Stimulated activated CD8-positive, alpha-beta memory T cell treated with anti-CD3 and anti-CD28 coated beads, Interleukin-7, amount 100 ng/mL, for 24 hours (primary cell): ENCODE results near the gene TENM3.

Source experiments
- DNase-seq: peaks from one replicate; pipeline ENCODE4 v3.0.0-alpha.2; 2020; ENCODE audit warnings: low read depth

The TENM3 gene

DNA sequence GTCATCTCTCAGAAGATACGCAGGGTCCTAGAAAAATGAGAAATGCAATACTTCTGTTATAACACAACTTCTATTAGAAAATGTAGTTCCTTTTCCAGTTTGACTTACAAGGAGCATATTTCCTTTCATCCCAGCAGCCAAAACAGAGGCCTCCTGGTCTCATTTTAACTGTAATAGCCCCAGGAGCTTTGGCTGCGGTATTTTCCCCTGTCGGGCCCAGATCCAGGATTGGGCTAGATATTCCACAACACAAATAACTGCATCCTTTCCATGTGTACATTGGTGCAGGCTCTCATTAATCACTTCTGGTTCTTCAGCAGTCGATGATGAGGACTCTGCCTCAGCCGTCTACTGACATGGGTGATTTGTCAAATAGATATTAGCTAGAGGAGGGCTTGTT lies 166.1 kb downstream of the TENM3 start:
- no peak for DNase-seq

- DNase-seq: no peak
These were observed 168.2 kb downstream of the TENM3 start for GRCh38 chr4:182411391-182411790.

DNA sequence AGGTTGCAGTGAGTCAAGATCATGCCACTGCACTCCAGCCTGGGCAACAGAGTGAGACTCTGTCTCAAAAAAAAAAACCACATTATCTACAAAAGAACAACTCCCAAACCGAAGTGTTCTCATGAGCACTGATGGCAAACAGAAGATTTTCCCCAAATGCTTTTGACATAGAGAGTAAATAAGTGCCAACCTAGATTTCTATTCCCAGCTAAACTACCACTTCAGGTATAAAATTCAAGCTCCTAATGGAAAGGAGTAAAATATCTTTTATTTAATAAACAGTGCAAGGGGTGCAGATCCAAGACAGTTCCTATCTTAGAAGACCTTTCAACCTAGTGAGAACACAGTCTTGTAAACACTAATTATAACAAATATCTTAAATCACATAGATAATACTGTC lies 170.3 kb downstream of the TENM3 start:
- DNase-seq: no peak

- no peak for DNase-seq
These were observed 171.9 kb downstream of the TENM3 start for GRCh38 chr4:182415116-182415515.

GRCh38 chr4:182416067-182416466 lies 172.9 kb downstream of the TENM3 start:
- no peak for DNase-seq

GRCh38 chr4:182418054-182418734 lies 175.0 kb downstream of the TENM3 start:
- no peak for DNase-seq

- DNase-seq: no peak
These were observed 177.0 kb downstream of the TENM3 start for GRCh38 chr4:182420189-182420588.

DNA sequence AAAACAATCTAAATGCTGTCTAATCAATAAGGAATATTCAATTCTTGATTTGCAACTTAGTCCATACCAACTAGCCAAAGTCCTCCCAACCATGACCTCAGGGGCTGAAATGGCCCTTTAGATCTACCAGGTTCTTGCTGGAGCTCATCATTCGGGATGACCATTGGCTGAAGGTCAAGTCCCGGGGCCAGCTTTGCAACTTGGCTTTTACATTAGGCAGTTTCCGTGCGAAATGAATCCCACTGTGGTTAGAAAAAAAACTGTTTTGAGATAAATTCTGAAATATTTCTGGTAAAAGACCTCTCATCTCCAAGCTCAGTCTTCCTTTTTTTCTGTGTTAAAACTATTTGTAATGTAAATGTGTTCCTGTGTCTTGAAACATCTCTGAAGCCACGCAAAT lies 178.6 kb downstream of the TENM3 start:
- DNase-seq: no peak

DNA sequence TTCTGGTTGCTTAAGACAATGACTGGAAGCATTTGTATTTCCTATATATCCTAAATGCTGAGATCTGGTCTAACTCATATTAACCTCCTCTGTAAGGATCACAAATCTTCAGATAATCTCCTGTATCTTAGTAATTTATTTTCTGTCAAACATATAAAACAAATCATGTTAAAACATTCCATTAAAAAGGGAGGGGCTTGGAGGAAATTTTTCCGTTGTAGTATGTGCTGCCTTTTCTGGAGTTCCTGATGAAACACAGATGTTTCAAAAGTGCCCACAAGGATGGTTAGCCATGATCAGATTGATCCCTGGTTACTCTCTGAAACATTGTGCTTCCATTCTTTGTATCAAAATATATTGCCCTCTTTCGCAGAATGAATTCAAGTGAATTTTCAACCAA lies 182.1 kb downstream of the TENM3 start:
- DNase-seq: no peak

GRCh38 chr4:182426901-182427300 lies 183.7 kb downstream of the TENM3 start:
- DNase-seq: no peak

DNA sequence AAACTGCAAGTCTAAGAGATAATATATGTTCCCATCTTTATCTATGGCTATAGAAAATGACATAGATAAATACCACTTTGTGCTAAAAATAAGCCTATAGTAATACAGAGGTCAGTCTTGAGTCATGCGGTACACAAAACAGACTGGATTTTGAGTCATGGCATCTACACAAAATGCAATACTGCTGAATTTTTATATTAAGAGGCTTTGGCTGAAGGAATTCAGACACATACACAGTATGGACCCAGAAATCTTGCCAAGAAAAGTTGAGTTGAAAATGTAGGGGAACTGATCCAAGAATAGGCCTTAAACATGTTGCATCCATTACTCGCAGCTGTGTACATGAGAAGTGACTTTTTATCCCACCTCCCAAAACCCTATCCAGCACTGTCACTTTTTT lies 184.4 kb downstream of the TENM3 start:
- no peak for DNase-seq

DNA sequence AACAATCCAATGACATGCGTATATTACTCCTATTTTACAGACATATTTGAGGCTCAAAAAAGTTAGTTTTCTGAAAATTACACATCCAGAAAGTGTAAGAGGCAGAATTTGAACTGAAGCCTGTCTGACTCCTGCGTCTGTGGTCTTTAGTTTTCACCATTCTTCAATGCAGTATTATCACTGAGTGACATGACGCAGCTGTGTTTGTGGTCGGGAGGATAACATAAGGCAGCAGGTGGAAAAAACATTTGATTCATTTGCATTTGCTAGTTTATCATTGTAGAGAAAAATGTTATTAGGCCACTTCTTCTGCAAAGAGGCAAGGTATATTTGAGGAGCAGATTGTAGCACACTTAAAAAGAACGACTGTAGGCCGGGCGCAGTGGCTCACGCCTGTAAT lies 186.7 kb downstream of the TENM3 start:
- DNase-seq: no peak

DNA sequence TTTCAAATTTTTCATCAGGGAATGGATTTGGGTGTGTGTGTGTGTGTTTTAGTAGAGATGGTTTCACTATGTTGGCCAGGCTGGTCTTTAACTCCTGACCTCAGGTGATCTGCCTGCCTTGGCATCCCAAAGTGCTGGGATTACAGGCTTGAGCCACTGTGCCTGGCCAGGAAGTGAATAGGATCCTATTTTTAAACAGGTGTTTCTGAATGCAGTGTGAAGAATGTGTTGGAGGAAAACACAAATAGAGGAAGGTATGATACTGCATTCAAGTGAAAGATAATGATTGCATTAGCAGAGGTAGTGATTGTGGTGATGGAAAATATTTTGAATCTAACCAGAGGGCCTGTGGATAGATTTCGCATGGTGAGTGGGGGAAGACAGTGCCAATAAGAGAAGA lies 189.6 kb downstream of the TENM3 start:
- DNase-seq: no peak

- no peak for DNase-seq
These were observed 191.5 kb downstream of the TENM3 start for GRCh38 chr4:182434720-182435119.

GRCh38 chr4:182435401-182435800 lies 192.2 kb downstream of the TENM3 start:
- no peak for DNase-seq

DNA sequence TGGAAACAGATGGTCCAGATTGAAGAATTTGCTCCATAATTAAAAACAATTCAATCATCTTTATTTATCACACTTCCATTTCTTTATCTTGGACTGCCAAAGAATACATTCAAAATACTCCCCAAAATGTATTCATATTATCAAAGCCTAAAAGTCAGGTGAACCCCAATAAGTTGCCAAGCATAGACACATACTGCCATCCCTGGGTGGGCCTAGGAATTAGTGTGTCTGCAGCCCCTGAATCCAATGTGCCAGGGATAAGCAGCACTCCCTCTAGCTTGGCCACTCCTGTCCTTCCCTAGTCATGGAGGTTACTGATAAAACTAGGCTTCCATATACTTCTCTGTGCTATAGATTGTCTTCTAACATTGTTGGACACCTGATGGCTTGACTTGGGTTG lies 199.9 kb downstream of the TENM3 start:
- no peak for DNase-seq

DNA sequence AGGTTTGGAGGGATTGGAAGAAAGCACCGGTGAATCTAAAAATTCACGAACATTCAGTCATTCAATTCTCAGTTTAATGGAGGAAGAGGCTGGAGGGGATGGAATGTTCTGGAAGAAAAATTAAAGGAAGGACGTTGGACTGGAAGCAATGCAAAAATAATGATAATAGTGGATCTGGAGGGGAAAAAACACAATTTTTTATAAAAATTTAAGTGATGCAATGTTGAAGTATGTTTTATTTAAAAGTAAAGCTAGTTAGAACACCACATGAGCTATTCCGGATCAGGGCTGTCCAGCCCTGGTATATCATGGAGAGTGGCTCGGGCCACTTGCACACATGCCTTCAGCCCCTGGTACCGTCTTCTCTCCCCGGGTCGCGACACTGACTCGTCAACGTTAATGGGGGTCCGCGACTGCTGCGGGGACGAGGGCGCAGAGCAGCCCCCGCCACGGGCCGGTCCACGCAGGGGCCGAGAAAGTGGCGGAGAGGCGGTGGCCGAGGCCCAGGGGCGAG lies 204.6 kb downstream of the TENM3 start:
- no peak for DNase-seq

GRCh38 chr4:182448281-182449151 lies 205.3 kb downstream of the TENM3 start:
- DNase-seq: peak; percentile 8

DNA sequence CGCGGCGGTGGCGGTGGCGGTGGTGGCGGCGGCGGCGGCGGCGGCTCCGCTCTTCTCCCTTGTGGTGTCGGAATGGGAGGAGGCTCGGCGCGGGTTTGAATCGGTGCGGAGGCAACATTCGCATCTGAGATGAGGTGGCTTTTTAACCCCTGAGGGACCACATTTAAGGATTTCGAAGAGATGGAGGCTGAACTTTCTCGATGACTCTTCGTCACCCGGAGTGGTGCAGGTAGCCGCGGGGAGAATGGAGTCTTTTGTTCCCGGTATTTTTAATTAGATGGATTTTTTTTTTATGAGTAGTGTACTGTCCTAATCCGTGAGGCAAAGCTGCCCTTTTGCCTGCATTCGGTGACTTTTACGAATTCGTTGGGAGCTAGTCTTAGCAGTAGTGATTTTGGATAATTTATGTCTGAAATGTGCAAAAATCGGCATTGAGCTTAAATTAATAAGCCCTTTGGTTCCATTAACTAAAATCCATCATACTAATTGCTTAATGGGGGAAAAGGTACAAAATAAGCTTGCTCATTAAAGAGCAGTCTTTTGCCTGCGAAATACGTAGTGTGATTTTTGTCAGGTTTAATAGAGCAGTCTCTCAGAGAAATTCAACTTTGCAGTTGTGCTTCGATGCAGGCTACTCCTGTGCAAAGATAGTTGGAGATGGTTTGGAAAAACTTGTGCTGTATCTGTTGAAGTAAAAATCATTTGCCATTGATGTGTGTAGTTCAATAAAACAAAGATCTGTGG lies 206.2 kb downstream of the TENM3 start:
- no peak for DNase-seq

GRCh38 chr4:182449930-182450439 lies 206.8 kb downstream of the TENM3 start:
- no peak for DNase-seq

DNA sequence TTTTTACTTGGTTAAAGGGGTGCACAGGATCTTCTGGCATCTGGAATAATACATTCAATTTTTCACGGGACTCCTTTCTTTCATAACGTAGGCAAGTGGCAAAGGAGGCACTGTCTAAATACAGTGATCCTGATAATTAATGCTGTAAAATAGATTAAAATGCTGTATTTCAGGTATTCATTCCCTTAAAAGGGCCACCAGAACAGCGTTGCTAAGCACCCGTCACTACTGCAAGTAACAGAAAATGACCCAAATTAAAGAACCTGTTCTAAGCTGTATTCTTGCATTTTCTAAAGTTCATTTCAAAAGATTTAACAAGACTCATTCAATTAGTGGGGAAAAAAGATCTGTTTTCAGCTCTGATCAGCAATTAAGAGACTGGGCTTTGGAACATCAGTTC lies 208.2 kb downstream of the TENM3 start:
- no peak for DNase-seq

GRCh38 chr4:182453830-182454229 lies 210.6 kb downstream of the TENM3 start:
- no peak for DNase-seq
